IMR-90 (cell line): Measurements from ENCODE around the gene ANTXR1.

Experiments
- SMC3 ChIP-seq: fragments of 150-350 bp; IDR thresholded peaks from 2 replicates; pipeline ENCODE4 v1.6.1; 2016; ENCODE audit warnings: low read depth, mild to moderate bottlenecking, antibody characterized with exemption, low read length, moderate library complexity
- TF ChIP-seq, protein P1 (sequence below): conservative IDR thresholded peaks from 2 replicates; pipeline ENCODE4 v1.5.1; 2012; ENCODE audit warnings: mild to moderate bottlenecking, low read depth, low read length, improper control_type of control experiment

DNA sequence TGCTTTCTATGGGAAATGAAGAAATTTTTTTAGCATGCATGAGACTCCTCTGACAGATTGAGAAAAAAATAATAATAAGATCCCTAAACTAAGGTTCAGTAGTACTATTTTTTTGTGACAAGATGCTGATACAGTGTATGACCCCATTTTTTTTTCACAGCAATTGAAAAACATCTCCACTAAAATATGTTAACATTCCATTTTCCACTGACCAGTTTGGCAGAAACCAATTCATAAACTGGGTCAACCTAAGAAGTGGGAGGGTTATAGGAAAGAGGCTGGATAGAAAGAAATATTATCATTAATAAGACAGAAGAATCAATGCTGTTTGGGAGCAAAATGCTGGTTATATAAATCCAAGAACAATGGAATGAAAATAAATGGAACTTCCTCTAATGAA, 182.7 kb downstream of the ANTXR1 start:
- TF ChIP-seq, protein P1, sequence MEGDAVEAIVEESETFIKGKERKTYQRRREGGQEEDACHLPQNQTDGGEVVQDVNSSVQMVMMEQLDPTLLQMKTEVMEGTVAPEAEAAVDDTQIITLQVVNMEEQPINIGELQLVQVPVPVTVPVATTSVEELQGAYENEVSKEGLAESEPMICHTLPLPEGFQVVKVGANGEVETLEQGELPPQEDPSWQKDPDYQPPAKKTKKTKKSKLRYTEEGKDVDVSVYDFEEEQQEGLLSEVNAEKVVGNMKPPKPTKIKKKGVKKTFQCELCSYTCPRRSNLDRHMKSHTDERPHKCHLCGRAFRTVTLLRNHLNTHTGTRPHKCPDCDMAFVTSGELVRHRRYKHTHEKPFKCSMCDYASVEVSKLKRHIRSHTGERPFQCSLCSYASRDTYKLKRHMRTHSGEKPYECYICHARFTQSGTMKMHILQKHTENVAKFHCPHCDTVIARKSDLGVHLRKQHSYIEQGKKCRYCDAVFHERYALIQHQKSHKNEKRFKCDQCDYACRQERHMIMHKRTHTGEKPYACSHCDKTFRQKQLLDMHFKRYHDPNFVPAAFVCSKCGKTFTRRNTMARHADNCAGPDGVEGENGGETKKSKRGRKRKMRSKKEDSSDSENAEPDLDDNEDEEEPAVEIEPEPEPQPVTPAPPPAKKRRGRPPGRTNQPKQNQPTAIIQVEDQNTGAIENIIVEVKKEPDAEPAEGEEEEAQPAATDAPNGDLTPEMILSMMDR, result no peak
- TF ChIP-seq SMC3, result no peak
